ENCODE data around the gene PBXIP1.

DNA sequence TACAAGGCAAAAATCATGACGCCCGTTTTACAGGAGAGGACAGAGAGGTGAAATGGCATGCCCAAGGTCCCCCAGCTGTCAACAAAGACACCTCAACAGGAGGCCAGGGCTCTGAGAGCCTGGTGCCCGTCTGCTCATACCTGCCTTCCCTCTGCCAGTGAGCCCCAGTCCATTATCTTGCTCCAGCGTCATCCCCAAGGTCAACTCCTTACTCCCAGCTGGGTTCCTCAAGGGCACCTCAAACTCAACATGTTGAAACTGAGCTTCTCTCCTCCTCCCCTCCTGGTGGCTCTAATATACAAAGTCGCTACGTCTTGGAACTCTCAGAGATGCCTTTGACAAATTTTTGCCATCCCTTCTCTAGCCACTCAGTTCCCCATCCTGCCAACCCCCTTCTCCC is 3.2 kb downstream of the PBXIP1 start:
- no peak for TF ChIP-seq POLR2AphosphoS5 (IDR thresholded peaks at IDR 0.05; ENCODE audit: low read depth, low read length)
- TF ChIP-seq TAF1 (IDR thresholded peaks at IDR 0.05; ENCODE audit: borderline replicate concordance, insufficient read depth, low read length) = no peak
- no peak for TF ChIP-seq SIN3A (IDR thresholded peaks at IDR 0.05; ENCODE audit: borderline replicate concordance, insufficient read depth, low read length)
